GM12892 (cell line): ENCODE results near the gene MEST.

Experiments used
- POLR2A ChIP-seq: IDR thresholded peaks from 2 replicates; pipeline ENCODE4 v1.6.1; 2011; ENCODE audit warnings: low read depth, low read length, control low read depth
- POLR2AphosphoS5 ChIP-seq: IDR thresholded peaks from 2 replicates; pipeline ENCODE4 v1.6.1; 2011; ENCODE audit warnings: low read depth, low read length, control low read depth
- TAF1 ChIP-seq: IDR thresholded peaks from 2 replicates; pipeline ENCODE4 v1.6.1; 2011; ENCODE audit warnings: low read depth, mild to moderate bottlenecking, control low read depth, low read length, borderline replicate concordance

GRCh38 chr7:130515315-130516040 lies 23.6 kb downstream of the MEST start:
- TF ChIP-seq POLR2A (no peak), TAF1 (no peak), POLR2AphosphoS5 (no peak)
